GM21367 (cell line): ENCODE results near the gene PARVB.

ENCODE experiments used
- ATAC-seq: cut with Tn5 transposase; IDR thresholded peaks from one replicate; pipeline ENCODE4 v1.9.1; 2021; ENCODE audit not compliant: unreplicated experiment

PARVB gene

DNA sequence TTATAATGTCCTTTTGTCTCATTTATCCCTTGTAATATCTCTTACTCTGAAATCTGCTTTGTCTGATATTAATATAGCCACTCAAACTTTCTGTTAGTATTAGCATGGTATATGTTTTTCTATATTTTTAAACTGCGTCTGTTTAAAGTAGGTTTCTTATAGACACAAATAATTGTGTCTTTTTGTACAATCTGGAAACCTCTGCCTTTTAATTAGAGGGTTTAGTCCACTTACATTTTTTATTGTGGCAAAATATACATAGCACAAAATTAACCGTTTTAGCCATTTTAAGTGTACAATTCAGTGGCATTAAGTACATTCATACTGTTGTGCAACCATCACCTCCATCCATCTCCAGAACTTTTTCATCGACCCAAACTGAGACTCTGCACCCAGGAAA is 185.2 kb downstream of the PARVB start:
- ATAC-seq: no peak

DNA sequence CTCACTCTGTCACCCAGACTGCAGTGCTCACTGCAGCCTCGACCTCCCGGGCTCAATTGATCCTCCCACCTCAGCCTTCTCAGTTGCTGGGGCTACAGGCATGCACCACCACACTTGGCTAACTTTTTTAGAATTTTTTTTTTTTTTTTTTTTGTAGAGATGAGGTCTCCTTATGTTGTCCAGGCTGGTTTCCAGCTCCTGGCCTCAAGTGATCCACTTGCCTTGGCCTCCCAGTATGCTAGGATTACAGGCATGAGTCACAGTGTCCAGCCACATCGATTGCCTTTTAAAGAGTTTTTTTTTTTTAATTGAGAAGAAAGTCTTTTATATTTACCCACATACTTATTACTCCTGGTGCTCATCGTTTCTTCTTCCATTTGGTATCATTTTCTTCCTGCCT is 186.6 kb downstream of the PARVB start:
- no peak for ATAC-seq

- no peak for ATAC-seq
Measured at GRCh38 chr22:44211256-44211945, 187.3 kb downstream of the PARVB start.

GRCh38 chr22:44211946-44212930 is 188.1 kb downstream of the PARVB start:
- no peak for ATAC-seq

DNA sequence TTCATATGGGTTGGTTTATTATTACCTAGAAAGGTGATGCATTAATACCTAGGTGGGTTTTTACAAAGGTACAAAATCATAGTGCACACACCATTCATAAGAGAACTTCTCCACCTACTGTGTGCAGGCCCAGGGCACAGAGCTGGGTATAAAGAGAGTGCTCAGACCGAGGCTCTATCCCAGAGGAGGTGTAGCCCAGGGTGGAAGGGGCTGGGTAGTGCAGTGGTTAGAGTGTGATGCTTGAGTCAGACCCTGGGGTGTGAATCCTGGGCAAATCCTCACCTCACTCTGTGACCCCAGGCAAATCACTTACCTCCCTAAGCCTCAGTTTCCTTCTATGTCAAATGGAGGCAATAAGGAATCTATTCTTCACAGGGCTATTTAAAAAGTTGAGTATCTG is 188.8 kb downstream of the PARVB start:
- ATAC-seq: no peak

- ATAC-seq: no peak
Measured at GRCh38 chr22:44213489-44214043, 189.5 kb downstream of the PARVB start.

DNA sequence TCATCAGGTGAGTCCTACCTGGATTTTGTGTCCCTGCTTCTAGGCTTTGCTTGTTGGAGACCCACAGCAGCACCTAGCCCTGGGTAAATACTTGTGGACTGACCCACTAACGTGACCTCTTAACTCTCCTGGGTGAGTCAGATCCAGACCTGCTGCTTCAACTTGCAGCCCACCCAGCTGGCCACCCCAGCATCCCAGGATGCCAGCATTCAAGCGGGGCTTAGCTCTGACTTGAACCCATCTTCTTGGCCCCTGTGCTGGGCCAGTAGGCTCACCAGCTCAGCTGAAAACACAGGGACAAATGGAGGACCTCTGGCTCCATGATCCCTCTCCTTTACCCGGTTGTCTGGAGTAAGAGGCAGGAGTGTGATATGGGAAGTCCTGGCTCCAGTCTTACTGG is 190.1 kb downstream of the PARVB start:
- no peak for ATAC-seq

DNA sequence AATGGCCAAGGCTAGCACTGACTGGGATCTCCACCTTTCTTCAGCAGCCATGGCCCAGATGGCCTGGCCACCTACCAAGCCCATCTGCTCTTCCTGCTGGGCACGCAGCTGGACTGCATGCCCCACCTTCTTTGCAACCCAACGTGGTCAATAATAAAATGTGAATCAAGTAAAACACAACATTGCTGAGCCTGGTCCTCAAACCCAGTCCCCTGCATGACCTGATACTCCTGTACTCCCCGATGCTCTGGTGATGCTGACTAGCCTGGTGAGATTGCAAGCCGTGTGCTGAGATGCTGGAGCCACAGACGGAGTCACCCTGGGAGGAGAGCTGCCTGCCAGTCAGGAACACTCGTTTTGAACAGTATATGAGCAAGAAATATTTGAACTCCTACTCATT is 190.7 kb downstream of the PARVB start:
- ATAC-seq: no peak

GRCh38 chr22:44215287-44215686 is 191.2 kb downstream of the PARVB start:
- no peak for ATAC-seq

GRCh38 chr22:44217346-44217745 is 193.2 kb downstream of the PARVB start:
- ATAC-seq: no peak

GRCh38 chr22:44218071-44218470 is 194.0 kb downstream of the PARVB start:
- no peak for ATAC-seq

GRCh38 chr22:44219101-44219870 is 195.2 kb downstream of the PARVB start:
- ATAC-seq: no peak

- no peak for ATAC-seq
Measured at GRCh38 chr22:44220727-44221680, 196.9 kb downstream of the PARVB start.

DNA sequence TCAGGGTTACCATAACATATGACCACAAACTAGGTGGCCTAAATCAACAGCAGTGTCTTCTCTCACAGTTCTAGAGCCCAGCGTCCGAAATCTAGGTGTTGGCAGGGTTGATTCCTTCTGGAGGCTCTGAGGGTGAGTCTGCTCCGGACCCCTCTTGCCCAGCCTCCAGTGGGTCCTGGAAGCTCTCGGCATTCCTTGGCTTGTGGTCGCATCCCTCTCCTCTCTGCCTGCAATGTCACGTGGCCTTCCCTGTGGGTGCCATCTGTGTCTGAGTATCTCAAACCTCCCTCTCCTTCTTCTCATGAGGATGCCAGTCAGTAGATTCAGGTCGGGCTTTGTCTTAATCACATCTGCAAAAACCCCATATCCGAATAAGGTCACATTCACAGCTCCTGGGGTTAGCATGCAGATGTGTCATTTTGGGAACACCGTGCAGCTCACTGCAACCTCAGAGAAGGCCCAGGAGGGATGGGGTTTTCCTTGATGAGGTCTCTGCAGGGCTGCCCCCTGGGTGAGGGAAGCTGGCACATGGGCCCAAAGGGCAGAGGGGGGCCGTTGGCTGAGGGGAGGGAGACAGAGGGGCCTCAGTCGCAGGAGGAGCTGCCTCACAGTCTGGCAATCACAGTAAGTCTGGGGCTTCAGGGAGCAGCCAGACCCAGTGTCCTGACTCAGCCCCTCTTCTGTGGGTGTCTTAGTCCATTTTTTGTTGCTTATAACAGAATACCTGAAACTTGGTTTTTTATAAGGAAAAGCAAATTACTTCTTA is 197.8 kb downstream of the PARVB start:
- no peak for ATAC-seq
